GM21390 (cell line): ENCODE results near the gene ELL2.

ENCODE experiments used
- ATAC-seq: cut with Tn5 transposase; IDR thresholded peaks from one replicate; pipeline ENCODE4 v1.9.1; 2021; ENCODE audit not compliant: unreplicated experiment

Gene ELL2

DNA sequence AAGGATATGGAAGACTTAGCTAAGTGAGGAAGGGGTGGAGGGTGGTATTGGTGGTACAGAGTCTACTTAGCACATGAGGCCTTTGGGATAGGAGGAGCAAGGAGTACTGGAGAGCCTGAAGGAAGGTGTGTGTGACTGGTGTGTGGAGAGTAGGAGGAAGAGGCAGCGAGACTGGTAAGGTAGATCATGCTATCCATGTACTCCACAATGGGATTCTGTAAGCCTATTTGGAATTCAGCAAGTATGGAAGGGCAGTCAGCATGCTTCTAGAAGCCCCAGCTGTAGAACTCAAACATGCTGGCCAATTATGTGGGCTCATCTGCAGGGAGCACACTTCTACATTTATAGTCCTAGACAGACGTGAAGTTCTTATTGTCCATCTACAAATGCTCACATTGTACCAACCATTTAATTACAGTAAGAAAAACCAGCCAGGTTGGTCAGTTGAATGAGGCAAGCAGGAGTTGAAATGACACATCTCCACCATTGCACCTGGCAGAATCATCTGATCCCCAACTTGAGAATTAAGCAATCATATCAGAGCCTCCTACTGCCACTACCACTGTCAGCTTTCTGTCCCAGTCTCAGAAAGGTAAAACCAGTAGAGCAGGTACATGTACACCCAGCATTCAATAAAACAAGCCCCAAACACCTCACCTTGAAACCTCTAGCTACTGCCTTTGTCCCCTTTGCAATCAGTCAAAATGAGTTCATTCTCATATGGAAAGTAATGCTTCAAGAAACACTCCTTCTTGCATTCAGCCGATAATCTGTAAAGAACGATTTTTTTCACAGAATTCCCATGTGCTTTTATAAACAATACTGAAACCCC, 78.2 kb downstream of the ELL2 start:
- peak; percentile 56 for ATAC-seq

DNA sequence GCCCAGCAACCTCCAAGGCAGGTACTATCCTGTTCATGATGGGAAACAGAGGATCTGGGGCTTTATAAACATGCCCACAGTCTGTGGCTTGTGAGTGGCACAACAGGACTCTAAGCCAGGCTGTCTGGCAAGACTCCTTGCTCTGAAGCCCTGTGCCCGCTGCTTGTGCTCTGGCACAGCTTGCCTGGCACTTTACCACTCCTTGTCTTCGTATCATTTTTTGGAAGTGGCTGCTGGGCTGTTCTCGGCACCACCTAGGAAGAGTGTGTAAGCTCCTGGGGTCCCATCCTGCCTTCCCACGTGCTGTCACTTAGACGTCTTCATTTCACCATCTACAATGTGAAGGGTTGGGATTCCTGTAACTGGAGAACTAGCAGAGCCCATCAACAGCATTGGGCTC, 79.8 kb downstream of the ELL2 start:
- no peak for ATAC-seq

DNA sequence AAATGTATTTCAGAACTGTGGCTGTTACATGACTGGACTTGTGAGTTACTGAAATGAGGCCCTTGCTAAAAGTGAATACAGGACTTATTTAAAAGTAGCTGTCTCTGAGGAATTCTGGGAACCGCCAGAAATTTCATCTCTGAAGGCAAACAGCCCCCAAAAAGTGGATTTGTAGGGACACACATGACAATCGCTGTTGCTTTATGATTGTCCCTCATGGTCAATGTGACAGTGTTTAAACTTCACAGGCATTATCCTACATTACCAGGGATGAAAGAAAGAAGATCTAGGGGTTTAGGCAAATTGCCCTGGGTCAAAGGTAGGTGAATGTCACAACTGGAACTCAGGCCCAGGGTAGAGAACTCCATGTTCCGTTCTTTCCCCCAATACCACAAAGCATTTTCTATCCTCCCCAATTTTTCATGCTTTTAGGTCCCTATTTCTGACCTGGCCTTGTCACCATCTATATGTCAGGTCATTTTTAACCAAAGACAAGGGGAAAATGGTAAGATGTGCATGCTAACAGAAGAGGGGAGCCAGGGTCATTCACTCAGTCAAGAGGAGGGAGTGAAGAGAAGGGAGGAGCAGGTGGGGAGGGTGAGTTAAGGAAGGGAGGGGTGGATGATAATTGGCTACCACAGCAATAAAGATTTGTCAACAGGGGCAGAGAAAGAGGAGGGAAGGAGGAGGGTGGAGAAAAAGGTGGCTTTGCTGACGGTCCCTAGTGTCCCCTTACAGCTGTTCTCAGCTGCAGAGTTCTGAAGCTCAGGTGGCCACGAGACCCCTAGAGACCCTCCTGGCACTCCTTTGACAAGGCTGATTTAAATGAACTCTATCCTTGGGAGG, 81.3 kb downstream of the ELL2 start:
- ATAC-seq = no peak

GRCh38 chr5:95879661-95880060, 82.0 kb downstream of the ELL2 start:
- ATAC-seq = no peak

- ATAC-seq = peak; percentile 66
These were observed 83.0 kb downstream of the ELL2 start for GRCh38 chr5:95878417-95879323.

- ATAC-seq = no peak
These were observed 84.9 kb downstream of the ELL2 start for GRCh38 chr5:95876782-95877181.

GRCh38 chr5:95874246-95874645, 87.4 kb downstream of the ELL2 start:
- no peak for ATAC-seq

- no peak for ATAC-seq
These were observed 88.3 kb downstream of the ELL2 start for GRCh38 chr5:95873351-95873750.

GRCh38 chr5:95872346-95873268, 89.0 kb downstream of the ELL2 start:
- ATAC-seq = no peak

GRCh38 chr5:95871146-95871806, 90.4 kb downstream of the ELL2 start:
- no peak for ATAC-seq

GRCh38 chr5:95870105-95870672, 91.5 kb downstream of the ELL2 start:
- peak; percentile 64 for ATAC-seq

GRCh38 chr5:95869173-95869855, 92.3 kb downstream of the ELL2 start:
- peak; percentile 53 for ATAC-seq

DNA sequence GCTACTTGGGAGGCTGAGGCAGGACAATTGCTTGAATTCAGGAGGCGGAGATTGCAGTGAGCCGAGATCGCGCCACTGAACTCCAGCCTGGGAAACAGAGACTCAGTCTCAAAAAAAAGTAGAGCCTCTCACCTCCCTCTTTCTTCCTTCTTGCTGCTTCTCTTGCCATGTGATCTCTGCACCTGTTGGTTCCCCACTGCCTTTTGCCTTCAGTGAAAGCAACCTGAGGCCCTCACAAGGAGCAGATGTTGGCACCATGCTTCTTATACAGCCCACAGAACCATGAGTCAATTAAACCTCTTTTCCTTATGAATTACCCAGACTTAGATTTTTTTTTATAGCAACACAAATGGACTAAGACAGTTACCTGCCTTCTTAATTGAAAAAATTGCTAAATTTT, 93.5 kb downstream of the ELL2 start:
- no peak for ATAC-seq

GRCh38 chr5:95866435-95867040, 95.1 kb downstream of the ELL2 start:
- ATAC-seq = no peak

- no peak for ATAC-seq
These were observed 96.6 kb downstream of the ELL2 start for GRCh38 chr5:95864944-95865504.

- ATAC-seq = no peak
These were observed 97.2 kb downstream of the ELL2 start for GRCh38 chr5:95864456-95864855.

- ATAC-seq = no peak
These were observed 98.3 kb downstream of the ELL2 start for GRCh38 chr5:95863383-95863757.
